GM19328 (cell line): ENCODE measurements around the gene MAP3K8.
"Not testable (repeated sequence)": the region's sequence is repeated elsewhere in the genome, so short reads cannot be mapped to it uniquely, and the experiment has no call there.

ENCODE experiments used
- ATAC-seq: cut with Tn5 transposase; IDR thresholded peaks from one replicate; pipeline ENCODE4 v1.9.1; 2021; ENCODE audit warnings: mild to moderate bottlenecking, moderate library complexity; ENCODE audit not compliant: unreplicated experiment

MAP3K8 gene

GRCh38 chr10:30443049-30443448 lies 9.1 kb downstream of the MAP3K8 start:
- ATAC-seq = no peak

- ATAC-seq = no peak
These were observed 11.7 kb downstream of the MAP3K8 start for GRCh38 chr10:30445711-30446110.

- ATAC-seq = no peak
These were observed 13.3 kb downstream of the MAP3K8 start for GRCh38 chr10:30447125-30447799.

- ATAC-seq = no peak
These were observed 14.1 kb downstream of the MAP3K8 start for GRCh38 chr10:30448092-30448491.

GRCh38 chr10:30453764-30454527 lies 20.0 kb downstream of the MAP3K8 start:
- no peak for ATAC-seq

GRCh38 chr10:30454744-30455510 lies 20.9 kb downstream of the MAP3K8 start:
- ATAC-seq = no peak

- peak; percentile 52 for ATAC-seq
These were observed 21.8 kb downstream of the MAP3K8 start for GRCh38 chr10:30455816-30456215.

GRCh38 chr10:30456266-30456665 lies 22.3 kb downstream of the MAP3K8 start:
- peak; percentile 74 for ATAC-seq

GRCh38 chr10:30459283-30459682 lies 25.3 kb downstream of the MAP3K8 start:
- ATAC-seq = no peak

GRCh38 chr10:30460121-30460520 lies 26.1 kb downstream of the MAP3K8 start:
- ATAC-seq = no peak

GRCh38 chr10:30462513-30462912 lies 28.5 kb downstream of the MAP3K8 start:
- no peak for ATAC-seq

GRCh38 chr10:30463944-30464451 lies 30.0 kb downstream of the MAP3K8 start:
- ATAC-seq = no peak

GRCh38 chr10:30464675-30465074 lies 30.7 kb downstream of the MAP3K8 start:
- ATAC-seq = no peak

- no peak for ATAC-seq
These were observed 32.5 kb downstream of the MAP3K8 start for GRCh38 chr10:30466445-30466844.

GRCh38 chr10:30467651-30468338 lies 33.8 kb downstream of the MAP3K8 start:
- no peak for ATAC-seq

- ATAC-seq = no peak
These were observed 38.6 kb downstream of the MAP3K8 start for GRCh38 chr10:30472414-30473155.

GRCh38 chr10:30475515-30475914 lies 41.5 kb downstream of the MAP3K8 start:
- ATAC-seq = not testable (repeated sequence)

GRCh38 chr10:30476511-30477155 lies 42.6 kb downstream of the MAP3K8 start:
- no peak for ATAC-seq

- not testable (repeated sequence) for ATAC-seq
These were observed 45.5 kb downstream of the MAP3K8 start for GRCh38 chr10:30479513-30479912.

GRCh38 chr10:30481603-30482002 lies 47.6 kb downstream of the MAP3K8 start:
- ATAC-seq = no peak
